HG03442 (cell line): Measurements from ENCODE around the gene TOX2.

ENCODE experiments used
- ATAC-seq: cut with Tn5 transposase; IDR thresholded peaks from one replicate; pipeline ENCODE4 v1.9.1; 2021; ENCODE audit warnings: mild to moderate bottlenecking, moderate library complexity; ENCODE audit not compliant: unreplicated experiment

TOX2 gene

GRCh38 chr20:44016525-44016924 lies 101.9 kb downstream of the TOX2 start:
- ATAC-seq = no peak

DNA sequence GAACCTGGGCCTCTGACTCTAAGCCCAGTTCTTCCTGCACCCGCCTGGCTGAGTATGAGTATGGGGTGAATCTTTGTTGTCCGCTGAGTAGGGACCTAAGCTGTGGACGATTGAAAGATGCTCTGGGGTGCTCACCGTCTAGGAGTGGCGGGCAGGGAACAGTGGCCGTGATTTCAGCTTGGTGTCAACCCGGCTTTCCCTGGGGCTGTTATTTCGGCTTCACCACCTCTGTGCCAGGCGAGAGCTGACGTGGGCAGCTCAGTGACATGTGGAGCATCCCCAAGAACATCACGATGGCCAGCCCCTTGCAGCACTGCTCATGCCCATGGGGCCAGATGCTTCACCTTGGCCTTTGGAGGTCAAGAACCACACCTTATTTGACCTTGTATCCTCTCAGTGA lies 102.6 kb downstream of the TOX2 start:
- ATAC-seq = no peak

- no peak for ATAC-seq
Observed at GRCh38 chr20:44017905-44018258, 103.2 kb downstream of the TOX2 start.

- no peak for ATAC-seq
Observed at GRCh38 chr20:44018259-44018941, 103.7 kb downstream of the TOX2 start.

- ATAC-seq = no peak
Observed at GRCh38 chr20:44018942-44019637, 104.4 kb downstream of the TOX2 start.

GRCh38 chr20:44019638-44020335 lies 105.1 kb downstream of the TOX2 start:
- no peak for ATAC-seq

DNA sequence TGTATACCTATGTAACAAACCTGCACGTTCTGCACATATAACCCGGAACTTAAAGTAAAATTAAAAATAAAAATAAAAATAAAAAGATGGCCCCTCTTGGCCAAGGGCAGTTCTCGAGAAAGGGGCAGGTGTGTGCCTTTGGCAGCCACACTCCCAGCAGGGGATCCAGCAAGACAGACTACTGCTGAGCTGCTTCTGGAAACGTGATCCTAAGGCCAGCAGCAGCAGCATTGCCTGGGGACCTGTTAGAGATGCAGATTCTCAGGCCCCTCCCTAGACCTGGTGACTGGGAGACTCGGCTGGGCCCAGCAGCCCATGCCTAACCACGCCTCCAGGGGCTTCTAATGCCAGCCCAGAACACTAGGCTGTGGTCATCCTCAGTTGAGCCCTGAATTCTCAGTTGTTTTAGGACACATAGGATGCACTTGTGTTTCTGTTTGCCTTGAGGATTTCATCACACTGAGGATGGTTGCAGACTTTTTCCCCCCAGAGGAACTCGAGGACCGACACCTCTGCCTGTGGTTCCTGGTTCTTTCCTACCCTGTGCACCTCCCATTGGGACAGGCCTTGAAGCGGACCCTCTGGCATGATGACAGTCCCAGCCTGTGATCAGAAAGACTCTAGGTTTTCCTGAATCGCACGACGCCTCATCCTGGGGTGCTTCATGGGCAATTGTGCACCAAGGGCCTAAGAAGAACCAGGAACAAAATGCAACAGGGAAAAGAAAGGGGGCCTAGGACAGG lies 105.9 kb downstream of the TOX2 start:
- ATAC-seq = no peak

DNA sequence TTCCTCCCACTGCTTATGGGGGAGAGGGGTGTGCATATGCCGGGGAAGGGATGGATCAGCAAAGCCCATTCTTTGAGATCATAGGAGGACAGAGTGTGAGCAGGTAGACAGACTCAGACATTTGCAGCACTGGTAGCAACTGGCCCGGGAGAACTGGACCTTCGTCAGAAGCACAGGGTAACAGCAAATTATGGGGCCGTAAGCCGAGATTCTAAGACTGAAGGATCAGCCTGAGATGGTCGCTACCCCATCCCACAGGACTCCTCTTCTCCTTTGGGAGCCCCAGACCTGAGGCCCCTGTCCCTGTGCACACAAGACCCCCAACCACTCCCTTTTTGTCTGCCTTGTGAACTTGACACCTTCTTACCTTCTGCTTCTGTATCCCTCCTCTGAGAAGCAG lies 106.5 kb downstream of the TOX2 start:
- ATAC-seq = no peak

GRCh38 chr20:44021900-44022299 lies 107.2 kb downstream of the TOX2 start:
- ATAC-seq = no peak

GRCh38 chr20:44022464-44022863 lies 107.8 kb downstream of the TOX2 start:
- ATAC-seq = no peak

DNA sequence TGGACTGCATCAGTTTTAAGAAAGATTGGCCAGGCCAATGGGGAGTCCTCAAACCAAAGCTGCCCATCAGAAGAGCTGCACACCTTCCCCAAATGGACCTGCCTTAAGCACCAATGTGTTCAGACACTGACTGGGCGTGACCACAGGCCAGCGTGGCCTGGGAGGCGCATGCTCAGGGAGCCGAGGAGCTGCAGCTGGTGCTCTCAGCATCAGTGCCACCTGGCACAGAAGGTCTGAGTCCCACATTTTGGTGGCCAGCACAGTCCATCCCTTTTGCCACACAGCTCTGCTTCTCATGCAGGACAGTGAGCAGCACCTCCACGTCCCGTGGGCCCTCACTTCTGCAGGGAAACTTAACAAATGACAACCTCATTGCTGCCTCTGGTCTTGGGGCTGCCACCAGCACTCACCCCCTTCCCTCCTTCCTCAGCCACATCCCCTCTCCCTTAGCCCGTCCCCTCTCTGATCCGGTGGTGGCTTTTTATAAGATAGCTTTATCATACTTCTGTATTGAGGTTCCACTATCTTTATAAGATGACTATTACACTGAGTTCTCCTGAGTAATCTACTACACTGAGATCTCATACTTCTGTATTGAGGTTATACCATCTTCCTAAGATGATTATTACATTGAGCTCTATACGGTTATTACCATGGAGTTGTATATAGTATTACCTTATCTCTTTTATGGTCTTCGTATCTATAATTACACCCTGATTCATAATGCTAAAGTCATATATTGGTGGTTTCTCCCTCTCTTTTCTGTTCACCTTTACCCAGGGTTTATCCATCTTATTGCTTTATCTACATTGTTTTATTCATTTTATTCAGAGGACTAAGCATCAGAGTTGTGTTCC lies 109.1 kb downstream of the TOX2 start:
- no peak for ATAC-seq

DNA sequence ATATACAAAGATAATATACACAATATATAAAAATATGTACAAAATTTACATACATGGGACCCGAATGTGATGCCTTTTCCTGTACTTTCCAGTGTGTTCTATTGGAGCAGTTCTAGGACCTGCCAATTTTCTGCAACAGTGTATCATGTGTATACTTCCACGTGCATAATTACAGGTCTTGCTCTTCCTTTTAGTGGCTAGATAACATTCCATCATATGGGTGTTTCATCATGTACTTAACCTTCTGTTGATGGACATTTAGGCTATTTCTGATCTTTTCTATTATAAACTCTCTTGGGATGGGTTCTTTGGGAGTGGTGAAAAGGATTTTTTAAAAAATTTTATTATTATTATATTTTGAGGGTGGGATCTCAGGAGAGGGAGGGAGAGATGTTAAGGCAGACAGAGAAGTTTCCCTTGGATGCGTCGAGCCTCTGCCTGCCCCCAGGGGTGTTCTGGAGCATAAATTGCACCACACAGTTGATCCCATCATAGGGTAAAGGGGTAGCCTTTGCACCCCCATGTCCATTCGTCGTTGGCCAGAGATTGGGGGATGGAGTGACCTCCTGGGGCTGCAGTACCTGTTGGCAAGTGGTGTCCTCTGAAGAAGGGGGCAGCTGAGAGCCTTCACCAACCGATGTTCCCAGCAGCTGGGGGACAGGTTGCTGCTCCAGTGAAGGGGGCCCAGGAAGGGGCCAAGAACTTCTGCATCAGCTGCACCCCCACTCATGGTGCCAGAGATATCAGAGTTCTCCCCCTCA lies 110.3 kb downstream of the TOX2 start:
- ATAC-seq = no peak

DNA sequence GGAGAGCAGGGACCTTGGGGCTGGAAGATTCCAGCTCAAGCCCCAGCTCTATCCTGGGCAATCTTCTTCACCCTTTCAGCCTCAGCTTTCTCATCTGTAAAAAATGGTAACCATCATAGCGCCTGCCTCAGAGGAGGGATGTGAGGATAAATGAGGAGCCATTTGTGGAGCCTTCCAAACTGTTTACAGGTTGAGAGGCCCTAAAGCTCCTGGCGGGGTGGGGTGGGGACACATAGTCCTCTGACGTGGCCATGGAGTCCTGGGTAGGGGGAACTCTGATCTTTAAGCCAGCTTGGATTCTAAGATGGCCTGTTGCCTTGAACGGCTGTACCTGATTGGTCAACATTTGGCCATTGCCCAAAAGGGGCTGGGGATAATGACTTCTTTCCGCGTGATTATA lies 111.1 kb downstream of the TOX2 start:
- ATAC-seq = no peak

DNA sequence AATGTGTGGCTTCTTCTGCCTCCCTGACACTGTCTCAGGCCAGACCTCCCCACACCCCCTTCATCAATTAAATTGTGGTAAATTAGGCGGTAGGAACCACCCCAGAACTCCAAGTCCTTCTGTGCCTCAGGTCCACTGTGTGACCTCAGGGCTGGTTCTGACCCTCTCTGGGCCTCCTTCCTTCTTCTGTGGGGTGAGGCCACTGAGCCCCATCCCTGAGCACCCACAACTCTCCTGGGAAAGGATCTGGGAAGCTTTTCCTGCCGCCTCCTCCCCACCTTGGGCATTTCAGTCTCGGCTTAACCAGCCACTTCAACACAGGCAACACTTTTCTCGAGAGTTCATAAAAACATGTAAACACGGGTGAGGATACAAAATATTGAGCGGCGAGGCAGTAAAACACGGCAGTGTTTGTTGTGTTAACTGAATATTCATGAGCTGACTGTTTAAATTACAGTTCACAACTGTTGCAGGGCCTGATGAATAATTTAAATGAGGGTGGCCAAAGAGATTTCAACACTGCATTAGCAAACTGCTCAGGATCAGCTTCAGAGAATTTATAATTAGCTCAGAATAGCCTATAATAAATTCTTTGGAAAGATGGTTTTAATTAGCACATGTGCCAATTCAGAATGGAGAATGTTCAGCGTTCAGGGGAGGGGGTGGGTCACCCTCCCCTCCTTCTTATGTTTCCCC lies 112.1 kb downstream of the TOX2 start:
- no peak for ATAC-seq

- ATAC-seq = no peak
Observed at GRCh38 chr20:44027343-44028002, 112.8 kb downstream of the TOX2 start.

DNA sequence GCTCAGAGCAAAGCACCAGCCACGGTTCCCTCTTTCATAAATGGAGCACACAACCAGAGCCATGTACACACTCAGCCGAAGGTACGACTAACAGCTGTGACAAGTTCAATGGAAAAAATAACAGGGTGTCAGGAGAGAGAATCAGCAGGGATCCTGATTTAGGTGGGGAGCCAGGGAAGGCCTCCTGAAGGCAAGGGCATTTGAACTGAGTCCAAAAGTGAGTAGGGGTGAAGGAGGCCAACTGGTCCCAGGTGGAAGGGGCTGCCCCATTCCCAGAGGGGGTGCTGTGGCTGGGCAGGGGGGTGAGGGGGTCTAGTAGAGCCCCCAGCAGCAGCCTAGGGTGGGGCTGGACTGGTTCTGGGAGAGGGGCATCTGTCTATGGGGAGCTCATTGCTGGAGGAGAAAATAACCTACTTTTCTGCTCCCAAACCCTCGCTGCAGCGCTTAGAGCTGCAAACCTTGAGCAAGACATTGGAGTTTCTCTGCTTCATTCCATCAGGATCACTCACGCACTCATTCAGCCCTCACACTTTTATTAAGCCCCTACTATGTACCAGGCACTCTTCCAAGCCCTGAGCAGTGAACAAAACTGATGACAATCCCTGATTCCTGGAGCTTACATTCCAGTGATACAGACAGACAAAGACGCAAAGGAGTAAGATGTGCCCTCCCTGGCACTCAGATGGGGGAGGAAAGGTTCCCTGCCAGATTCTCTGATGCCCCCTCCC lies 113.5 kb downstream of the TOX2 start:
- ATAC-seq = no peak

DNA sequence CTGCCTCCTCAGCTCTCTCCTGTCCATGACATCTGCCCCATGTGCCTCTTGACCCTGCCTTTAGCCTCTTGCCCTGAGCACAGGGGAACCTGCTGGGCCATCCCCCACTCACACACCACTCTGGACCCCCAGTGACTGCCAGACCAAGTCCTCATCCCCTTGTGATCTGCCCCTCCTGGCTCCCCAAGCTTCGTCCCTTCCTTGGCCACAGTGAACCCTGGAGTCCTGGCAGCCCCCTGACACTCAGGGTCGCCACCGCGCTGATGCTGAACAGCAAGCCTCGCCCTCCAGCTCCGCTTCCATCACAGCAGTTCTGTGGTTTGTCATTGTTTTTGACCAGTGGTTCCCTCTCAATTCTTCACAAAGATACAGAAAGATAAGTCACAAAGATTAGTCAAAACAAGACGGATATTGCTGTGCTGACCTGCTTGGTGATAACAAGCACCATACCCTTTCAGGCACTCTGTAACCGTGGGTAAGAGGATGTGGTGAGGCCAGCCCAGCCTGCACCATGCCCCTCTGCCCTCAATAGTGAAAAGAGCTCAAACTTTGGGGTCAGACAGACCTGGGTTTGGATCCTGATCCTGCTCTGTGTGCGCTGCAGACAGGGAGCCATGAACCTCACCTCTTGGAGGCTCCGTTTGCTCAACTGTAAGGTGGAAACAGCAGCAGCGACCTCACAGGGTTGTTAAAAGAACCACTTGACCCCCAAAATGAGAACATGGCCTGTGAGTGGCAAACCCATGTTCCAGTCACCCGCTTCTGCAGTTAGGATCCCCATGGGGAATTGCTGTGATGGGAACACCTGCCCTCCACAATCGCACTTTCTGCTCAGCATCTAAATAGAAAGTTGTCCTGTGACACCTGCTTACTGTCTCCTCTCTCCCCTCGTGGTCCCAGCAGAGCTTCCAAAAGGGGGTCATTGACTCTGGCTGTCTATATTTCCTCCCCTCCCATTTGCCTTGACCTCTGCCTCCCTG lies 114.5 kb downstream of the TOX2 start:
- peak; percentile 93 for ATAC-seq
